ENCODE measurements around the gene SRC.

SRC gene

DNA sequence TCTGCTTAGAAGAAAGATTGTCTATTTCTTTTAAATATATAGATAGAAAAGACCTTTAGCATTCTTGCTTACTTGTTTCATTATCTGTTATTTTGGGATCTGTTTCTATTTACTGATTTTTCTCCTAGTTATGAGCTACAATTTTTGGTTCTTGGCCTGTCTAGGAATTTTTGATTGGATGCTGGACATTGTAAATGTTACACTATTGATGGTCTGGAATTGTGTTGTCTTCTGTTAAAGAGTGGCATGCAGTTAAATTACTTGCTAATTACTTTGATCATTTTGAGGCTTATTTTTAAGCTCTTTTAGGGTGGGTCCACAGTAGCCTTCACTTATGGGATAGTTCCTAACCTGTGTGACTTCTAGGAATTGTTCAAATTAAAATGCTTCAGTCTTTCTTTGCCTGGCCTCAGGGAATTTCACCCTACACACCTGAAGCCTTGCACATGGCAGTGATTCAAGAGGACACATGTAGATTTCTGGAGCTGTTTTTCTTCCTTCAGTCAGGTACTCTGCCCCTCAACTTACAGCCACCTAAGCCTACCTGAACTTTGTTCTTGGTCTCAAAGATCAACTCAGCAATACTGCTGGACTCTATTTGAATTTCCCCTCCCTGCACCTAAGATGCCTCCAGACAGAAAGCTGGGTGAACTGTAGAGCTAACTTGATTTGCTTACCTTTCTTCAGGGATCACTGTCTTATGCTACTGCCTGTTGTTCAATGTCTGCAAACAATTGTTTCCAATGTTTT lies 108.9 kb downstream of the SRC start:
- Histone ChIP-seq H3K27ac (ENCODE audit: insufficient read depth, low read depth, low read length, poor library complexity, severe bottlenecking) (no peak overlapping the region), H3K4me1 (ENCODE audit: control insufficient read depth, insufficient read depth, low read length) (no peaks in the 10 kb centered on the region), H3K9me3 (ENCODE audit: control insufficient read depth, low read length) (no peaks in the 10 kb centered on the region), H3K27me3 (ENCODE audit: control insufficient read depth, insufficient read depth, low read length, poor library complexity, severe bottlenecking) (no peaks in the 10 kb centered on the region), H3K36me3 (ENCODE audit: control insufficient read depth, insufficient read depth, low read length) (no peaks in the 10 kb centered on the region), H3K4me3 (ENCODE audit: insufficient read depth, low read depth, low read length) (no peak overlapping the region)
